Measurements from ENCODE around the gene GABRE.

DNA sequence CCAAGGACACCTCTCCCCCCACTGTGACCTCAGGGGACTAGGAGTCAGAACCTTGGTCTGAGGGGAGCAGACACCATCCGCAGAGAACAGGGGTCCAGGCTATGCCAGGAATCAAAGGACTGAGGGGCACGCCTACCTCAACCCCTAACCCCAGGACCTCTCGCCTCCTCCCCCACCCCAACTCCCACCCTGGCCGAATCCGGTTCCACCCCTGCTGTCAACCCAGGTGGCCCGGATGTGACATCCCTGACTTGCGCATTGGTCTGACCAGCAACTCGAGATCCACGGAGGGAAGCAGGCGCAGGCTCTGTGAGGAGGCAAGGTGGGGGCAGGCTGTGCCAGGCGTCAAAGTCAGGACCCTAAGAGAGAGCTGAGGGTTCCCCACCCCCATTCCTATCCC lies 62.3 kb downstream of the GABRE start:
- no peak for TF ChIP-seq EZH2 (IDR thresholded peaks at IDR 0.05; ENCODE audit: borderline replicate concordance, low read length)
- TF ChIP-seq CTCF (IDR thresholded peaks at IDR 0.05; ENCODE audit: low read length), result no peak
